K562 (cell line): ENCODE results near the gene NAA80. TPM values are rescaled to one million over a fixed set of nuclear protein-coding genes. Genes with fewer than 3 reads are reported as not detected.
A peak's percentile ranks its signal among the peaks of the same experiment; 100 is the strongest.

ENCODE experiments used
- ATF7 ChIP-seq: fragments of 450-650 bp; IDR thresholded peaks from 2 replicates; pipeline ENCODE4 v1.7.1; 2014; ENCODE audit warnings: mild to moderate bottlenecking, moderate library complexity
- CBFA2T3 ChIP-seq: fragments of 450-650 bp; IDR thresholded peaks from 2 replicates; pipeline ENCODE4 v1.6.1; 2017
- HEY1 ChIP-seq: fragments of 250-450 bp; sonication (Bioruptor Pico); IDR thresholded peaks from 2 replicates; pipeline ENCODE4 v1.5.0; 2020; ENCODE audit warnings: mild to moderate bottlenecking, moderate library complexity, borderline replicate concordance
- HINFP ChIP-seq: fragments of 450-650 bp; conservative IDR thresholded peaks from 2 replicates; pipeline ENCODE4 v1.6.1; 2016; ENCODE audit warnings: missing genetic modification characterization, low read depth, mild to moderate bottlenecking, control low read depth, missing compliant biosample characterization
- HMGXB4 ChIP-seq: sonication (generic); formaldehyde crosslinking; IDR thresholded peaks from 2 replicates; pipeline ENCODE4 v1.8.1; 2023; ENCODE audit warnings: mild to moderate bottlenecking, missing genetic modification reagents
- KLF6 ChIP-seq: fragments of 250-450 bp; sonication (Bioruptor Pico); IDR thresholded peaks from 2 replicates; pipeline ENCODE4 v1.4.0; 2020; ENCODE audit warnings: mild to moderate bottlenecking, moderate library complexity, borderline replicate concordance
- LARP7 ChIP-seq: fragments of 450-650 bp; IDR thresholded peaks from 2 replicates; pipeline ENCODE4 v1.6.1; 2016
- POLR3A ChIP-seq: IDR thresholded peaks from 2 replicates; pipeline ENCODE4 v1.6.1; 2011; ENCODE audit warnings: borderline replicate concordance, mild to moderate bottlenecking, moderate library complexity; ENCODE audit not compliant: insufficient read length, insufficient read depth; ENCODE audit errors: extremely low read depth
- POLR3G ChIP-seq: IDR thresholded peaks from 2 replicates; pipeline ENCODE4 v1.6.1; 2011; ENCODE audit not compliant: insufficient read length, insufficient replicate concordance; ENCODE audit errors: extremely low read depth
- RBM14 ChIP-seq: fragments of 200-400 bp; formaldehyde crosslinking; IDR thresholded peaks from 2 replicates; pipeline ENCODE4 v1.6.1; 2018; ENCODE audit warnings: low read depth, mild to moderate bottlenecking, low read length, moderate library complexity, borderline replicate concordance; ENCODE audit not compliant: insufficient read depth
- SIN3B ChIP-seq: fragments of 450-650 bp; IDR thresholded peaks from 2 replicates; pipeline ENCODE4 v1.6.1; 2017; ENCODE audit warnings: low read depth, mild to moderate bottlenecking, moderate library complexity
- SOX6 ChIP-seq: fragments of 450-650 bp; IDR thresholded peaks from 2 replicates; pipeline ENCODE4 v1.6.1; 2014; ENCODE audit warnings: mild to moderate bottlenecking
- SRSF7 ChIP-seq: fragments of 200-400 bp; formaldehyde crosslinking; optimal IDR thresholded peaks from 2 replicates; pipeline ENCODE3; 2017; ENCODE audit warnings: mild to moderate bottlenecking, low read depth, low read length
- THRA ChIP-seq: fragments of 450-650 bp; IDR thresholded peaks from 2 replicates; pipeline ENCODE4 v1.6.1; 2017; ENCODE audit warnings: mild to moderate bottlenecking, moderate library complexity
- U2AF1 ChIP-seq: fragments of 200-400 bp; formaldehyde crosslinking; optimal IDR thresholded peaks from 2 replicates; pipeline ENCODE3; 2017; ENCODE audit warnings: mild to moderate bottlenecking, low read depth, low read length, moderate library complexity
- XRCC3 ChIP-seq: fragments of 450-650 bp; IDR thresholded peaks from 2 replicates; pipeline ENCODE4 v1.6.1; 2017; ENCODE audit warnings: mild to moderate bottlenecking, moderate library complexity
- ZBTB7A ChIP-seq: IDR thresholded peaks from 2 replicates; pipeline ENCODE4 v1.6.1; 2011; ENCODE audit warnings: low read depth, mild to moderate bottlenecking, low read length, moderate library complexity, borderline replicate concordance; ENCODE audit not compliant: control insufficient read depth
- ZNF146 ChIP-seq: IDR thresholded peaks from one replicate; pipeline ENCODE4 v1.6.1; 2018; ENCODE audit warnings: missing compliant biosample characterization; ENCODE audit not compliant: unreplicated experiment
- ZNF431 ChIP-seq: sonication (generic); formaldehyde crosslinking; IDR thresholded peaks from 2 replicates; pipeline ENCODE4 v1.8.0; 2022; ENCODE audit warnings: mild to moderate bottlenecking, missing genetic modification reagents
- ZNF518B ChIP-seq: fragments of 250-450 bp; sonication (Bioruptor Pico); IDR thresholded peaks from 2 replicates; pipeline ENCODE4 v1.5.0; 2021; ENCODE audit warnings: mild to moderate bottlenecking, moderate library complexity
- polyA plus RNA-seq, 8 experiments: library from polyadenylated mRNA; depleted of rRNA in 4 of 8; stranded (reverse) in 5 of 8; unstranded in 3 of 8; fragments of >200 nt; fragmentation: Nextera tagmentation in 2 of 8; fragmentation: Illumina TruSeq in 1 of 8; extraction: Ambion mirVana in 2 of 8; extraction: Trizol in 1 of 8; gene quantifications; 2 replicates each; pipeline versions ENCODE4 v1.2.1 to v1.2.3, GENCODE V29; 2011 to 2014; ENCODE audit warnings: inconsistent platforms in 1 of 8, missing spikeins in 1 of 8
- total RNA-seq, 7 experiments: library from RNA; depleted of rRNA in 6 of 7; stranded (reverse); fragments of >200 nt in 6 of 7; fragmentation: Illumina TruSeq in 2 of 7; extraction: Trizol in 2 of 7; gene quantifications; 2 replicates each; pipeline versions ENCODE4 v1.2.1 to v1.2.3, GENCODE V29; 2011 to 2021; ENCODE audit warnings: low replicate concordance in 1 of 7

NAA80 gene
- total and polyA plus RNA-seq, 9 of the 15 experiments (the other 6 are each of a cell fraction or from before 2014, with no cell fraction given), result 0.82 to 24.0 (median 8.6) TPM

GRCh38 chr3:50260027-50260941, 38.9 kb downstream of the NAA80 start (continued):
- TF ChIP-seq SIN3B, result no peak
- TF ChIP-seq ZBTB7A, result peak; percentile 60; the same call in 1 of the 2 replicates
- TF ChIP-seq LARP7, result no peak
- TF ChIP-seq XRCC3, result no peak
- TF ChIP-seq HINFP (tag), result no peak
- TF ChIP-seq SRSF7, result no peak
- TF ChIP-seq CBFA2T3, result no peak
- no peak for TF ChIP-seq ZNF431 (CRISPR knock-in tag)
- no peak for TF ChIP-seq HEY1 (CRISPR knock-in tag)
- TF ChIP-seq U2AF1, result no peak
- no peak for TF ChIP-seq SOX6
- peak; percentile 97 for TF ChIP-seq ATF7
- no peak for TF ChIP-seq RBM14
- no peak for TF ChIP-seq POLR3G
- TF ChIP-seq POLR3A, result no peak
- TF ChIP-seq KLF6 (CRISPR knock-in tag), result no peak
- TF ChIP-seq ZNF146 (CRISPR knock-in tag), result no peak
- no peak for TF ChIP-seq THRA
- TF ChIP-seq HMGXB4, result no peak
- TF ChIP-seq ZNF518B (CRISPR knock-in tag), result no peak
